ENCODE results near the gene TAX1BP3.

The TAX1BP3 gene

DNA sequence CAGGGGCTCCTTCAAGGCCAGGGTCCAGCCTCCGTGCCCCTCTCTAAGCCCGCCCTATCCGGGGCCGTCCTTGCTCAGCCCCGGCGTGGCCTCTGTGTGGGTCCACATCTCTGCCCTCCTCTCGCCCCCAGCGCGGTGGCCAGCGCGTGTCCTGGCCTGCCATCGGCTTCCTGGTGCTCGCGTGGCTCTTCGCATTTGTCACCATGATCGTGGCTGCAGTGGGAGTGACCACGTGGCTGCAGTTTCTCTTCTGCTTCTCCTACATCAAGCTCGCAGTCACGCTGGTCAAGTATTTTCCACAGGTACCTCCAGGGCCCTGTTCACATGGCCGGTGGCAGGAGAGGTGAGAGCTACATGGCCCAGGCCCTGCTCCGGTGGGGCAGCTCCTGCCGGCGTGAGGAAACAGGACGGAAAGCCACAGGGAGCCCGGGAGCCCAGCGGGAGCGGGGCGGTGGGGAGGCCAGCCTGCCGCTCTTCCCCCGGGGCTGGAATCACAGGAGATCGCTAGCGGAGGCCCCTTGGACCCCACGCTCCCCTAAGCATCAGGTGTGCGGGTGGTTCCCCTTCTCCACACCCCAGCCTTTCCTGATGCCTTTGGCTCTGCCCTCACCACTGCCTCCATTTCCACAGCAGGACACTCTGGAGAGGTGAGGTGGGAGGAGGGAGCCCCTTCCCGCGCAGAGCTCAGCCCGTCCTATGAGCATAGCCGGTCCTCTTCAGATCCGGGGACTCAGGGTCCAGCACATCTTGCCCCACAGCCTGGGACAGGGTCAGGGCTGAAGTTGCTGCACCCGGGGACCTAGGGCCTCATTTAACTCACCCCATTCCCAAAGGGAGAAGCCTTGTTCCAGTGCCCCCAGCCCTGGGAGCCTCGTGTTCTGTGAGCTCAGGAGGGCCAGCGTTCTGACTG is 10.2 kb downstream of the TAX1BP3 start:
- no peak for DNase-seq

- DNase-seq = no peak
Measured at GRCh38 chr17:3657588-3657869, 10.8 kb downstream of the TAX1BP3 start.

DNA sequence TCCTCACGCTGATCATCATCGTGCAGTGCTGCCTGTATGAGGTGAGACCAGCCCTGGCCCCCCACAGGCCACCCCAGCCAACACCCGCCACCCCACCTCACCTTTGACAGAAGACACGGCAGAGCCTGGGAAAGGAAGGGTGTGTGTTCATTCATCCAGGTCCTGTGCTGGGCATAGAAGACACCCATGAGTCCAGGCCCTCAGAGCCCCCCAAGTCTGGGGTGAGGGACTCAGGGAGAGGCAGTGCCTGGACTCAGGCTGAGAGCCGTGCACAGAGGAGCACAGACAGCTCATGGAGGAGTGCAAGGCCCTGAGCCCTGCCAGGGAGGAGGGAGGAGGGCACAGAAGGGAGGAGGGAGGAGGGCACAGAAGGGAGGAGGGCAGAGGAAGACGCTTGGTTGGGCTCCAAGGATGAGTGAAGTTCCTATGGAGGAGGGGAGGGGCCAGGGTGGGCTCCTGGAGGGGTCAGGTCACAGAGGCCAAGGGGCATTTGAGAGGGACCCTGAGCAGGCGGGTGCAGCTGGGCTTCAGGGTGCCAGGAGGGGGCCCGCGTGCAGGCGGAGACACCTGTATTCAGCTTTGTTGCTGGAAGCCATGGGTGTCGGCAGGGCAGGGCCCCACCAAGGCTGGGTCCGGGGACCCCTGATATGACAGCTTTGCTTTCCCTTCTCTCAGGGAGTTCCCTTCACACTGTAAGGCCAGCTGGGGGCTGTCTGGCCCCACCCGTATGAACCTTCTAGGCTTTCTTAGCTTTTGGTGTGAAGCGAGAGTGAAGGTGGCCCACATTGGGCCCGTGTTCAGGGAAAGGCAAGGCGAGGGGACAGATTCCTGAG is 11.4 kb downstream of the TAX1BP3 start:
- no peak for DNase-seq

GRCh38 chr17:3656353-3656752 is 12.0 kb downstream of the TAX1BP3 start:
- no peak for DNase-seq

- DNase-seq = no peak
Measured at GRCh38 chr17:3655766-3656165, 12.6 kb downstream of the TAX1BP3 start.

DNA sequence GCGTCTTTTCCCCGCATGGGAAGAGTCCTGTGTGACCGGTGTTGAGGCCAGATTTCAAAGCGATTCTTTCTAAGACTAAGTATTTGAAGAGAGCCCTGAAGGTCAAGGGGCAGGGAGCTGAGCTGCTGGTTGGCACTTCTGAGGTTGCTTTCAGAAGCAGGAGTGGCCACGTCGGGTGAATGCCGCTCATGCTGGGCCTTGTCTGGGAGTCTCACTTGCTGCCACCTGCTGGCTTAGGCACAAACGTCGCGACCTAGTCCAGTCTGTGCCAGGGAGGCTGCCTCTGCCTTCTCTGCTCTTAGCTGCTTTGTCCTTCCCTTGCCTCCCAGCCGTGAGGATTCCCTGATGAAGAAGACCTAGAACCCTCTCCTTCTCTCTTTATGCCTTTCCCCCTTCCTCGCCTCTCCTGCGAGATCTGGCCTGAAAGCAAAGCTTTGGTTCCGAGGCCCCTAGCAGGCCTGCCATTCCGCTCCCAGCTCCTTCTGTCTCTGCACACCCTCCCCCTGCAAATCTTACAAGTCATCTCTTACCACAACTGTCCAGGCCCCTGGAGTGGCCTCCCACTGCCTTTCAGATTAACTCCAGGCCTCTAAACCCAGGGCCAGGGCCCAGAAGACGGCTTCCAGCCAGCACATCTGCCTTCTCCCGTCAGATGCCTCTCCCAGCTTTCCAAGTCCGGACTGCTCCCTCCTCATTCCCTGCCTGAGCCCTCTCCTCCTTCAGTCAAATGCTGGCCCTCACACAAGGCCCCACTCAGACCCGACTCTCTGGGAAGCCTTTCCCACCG is 20.4 kb downstream of the TAX1BP3 start:
- peak; percentile 52 for DNase-seq

DNA sequence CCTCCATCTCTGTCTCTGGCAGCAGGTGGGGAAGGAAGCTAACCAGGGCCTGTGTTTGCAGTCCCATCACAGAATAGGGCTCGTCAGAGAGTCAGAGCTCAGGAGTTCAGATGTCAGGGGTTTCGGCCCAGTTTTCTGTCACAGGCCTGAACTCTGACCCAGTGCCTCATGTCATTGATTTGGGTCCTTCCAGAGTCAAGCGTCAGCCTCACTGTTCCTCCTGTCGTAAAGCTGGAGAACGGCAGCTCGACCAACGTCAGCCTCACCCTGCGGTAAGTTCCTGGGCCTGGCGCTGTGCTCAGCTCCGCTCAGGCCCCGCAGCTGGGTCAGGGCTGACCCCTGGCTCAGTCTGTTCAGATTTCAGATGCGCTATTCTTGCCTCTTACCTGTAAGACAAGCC is 21.1 kb downstream of the TAX1BP3 start:
- DNase-seq = no peak

DNA sequence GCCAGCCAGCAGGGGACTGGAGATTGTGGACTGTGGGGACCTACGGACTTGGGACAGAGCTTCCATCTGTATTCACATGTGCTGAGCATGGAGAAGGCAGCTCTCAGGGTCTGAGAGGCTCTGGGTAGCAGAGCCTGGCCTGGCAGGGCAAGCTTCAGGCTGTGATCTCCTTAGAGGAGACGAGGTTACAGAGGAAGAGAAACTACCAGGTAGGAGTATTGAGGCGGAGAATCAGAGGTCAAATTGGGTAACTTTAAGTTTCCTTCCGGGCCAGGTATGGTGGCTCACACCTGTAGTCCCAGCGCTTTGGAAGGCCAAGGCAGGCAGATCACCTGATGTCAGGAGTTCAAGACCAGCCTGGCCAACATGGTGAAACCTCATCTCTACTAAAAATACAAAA is 23.1 kb downstream of the TAX1BP3 start:
- DNase-seq = no peak

GRCh38 chr17:3643889-3644349 is 24.5 kb downstream of the TAX1BP3 start:
- DNase-seq = no peak

- DNase-seq = no peak
Measured at GRCh38 chr17:3641717-3642486, 26.5 kb downstream of the TAX1BP3 start.

GRCh38 chr17:3641014-3641413 is 27.4 kb downstream of the TAX1BP3 start:
- DNase-seq = no peak

DNA sequence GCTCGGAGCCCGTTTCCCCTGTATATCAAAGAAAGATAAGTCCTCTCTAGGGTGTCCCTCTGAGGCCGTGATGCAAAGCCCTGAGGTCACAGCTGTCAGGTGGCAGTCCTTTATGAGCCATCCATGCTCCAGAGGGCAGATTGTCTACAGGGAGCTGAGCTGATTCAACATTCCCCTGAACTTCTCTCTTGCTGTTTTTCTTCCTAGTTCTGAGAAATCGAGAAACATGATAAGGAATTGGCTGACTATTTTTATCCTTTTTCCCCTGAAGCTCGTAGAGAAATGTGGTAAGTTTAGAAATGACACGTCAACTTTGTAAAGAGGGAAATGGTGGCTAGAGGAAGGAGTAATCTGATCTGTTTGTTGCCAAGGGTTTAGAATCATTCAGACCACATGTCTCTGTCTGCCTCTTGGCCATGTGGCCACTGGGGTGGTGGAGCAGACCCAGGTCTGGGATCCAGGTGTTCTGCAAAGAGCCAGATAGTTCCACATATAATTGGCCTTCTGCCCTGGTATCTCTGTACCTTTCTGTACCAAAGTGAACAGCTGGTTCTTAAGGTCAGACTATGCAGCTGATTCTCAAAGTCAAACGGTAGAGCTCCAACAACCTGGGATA is 28.3 kb downstream of the TAX1BP3 start:
- DNase-seq = no peak

GRCh38 chr17:3636908-3637373 is 31.4 kb downstream of the TAX1BP3 start:
- DNase-seq = no peak

GRCh38 chr17:3636154-3636907 is 32.0 kb downstream of the TAX1BP3 start, which contains the start of the genes CTNS and SHPK:
TSS of gene CTNS (plus strand) at chr17:3636760. CDS start at chr17:3640207, 3,447 bp downstream.
TSS of gene SHPK (minus strand) at chr17:3636250. CDS start at chr17:3636219, 31 bp downstream.
- DNase-seq = peak; percentile 90

DNA sequence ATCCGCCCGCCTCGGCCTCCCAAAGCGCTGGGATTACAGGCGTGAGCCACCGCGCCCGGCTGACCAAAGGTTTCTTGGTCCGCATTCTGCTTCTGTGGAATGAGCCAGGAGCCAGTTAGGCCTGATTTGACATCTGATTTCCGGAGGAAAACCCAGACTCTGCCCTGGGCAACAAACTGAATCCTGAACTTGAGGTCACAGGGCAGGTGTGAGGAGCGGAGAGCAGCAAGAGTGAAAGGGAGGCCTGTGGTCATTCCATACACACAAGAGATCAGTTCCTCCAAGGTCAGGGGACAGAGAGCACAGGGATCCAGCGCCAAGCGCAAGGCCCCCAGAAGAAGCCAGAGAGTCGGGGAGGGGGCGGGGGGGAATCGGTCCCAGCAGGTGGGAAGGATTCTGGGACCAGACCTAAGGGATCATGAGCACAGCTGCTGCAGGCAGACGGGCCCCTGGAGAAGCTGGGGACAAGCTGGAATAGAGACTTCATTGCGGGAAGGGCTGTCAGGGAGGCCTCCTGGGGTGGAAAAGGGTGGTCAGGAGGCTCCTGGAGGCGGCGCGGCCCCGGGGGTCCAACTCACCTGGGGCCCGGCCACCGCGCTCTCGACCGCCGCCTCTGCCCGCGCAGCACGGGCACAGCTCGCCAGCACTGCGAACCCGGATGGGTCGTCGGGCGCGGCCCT is 32.8 kb downstream of the TAX1BP3 start:
- DNase-seq = no peak

DNA sequence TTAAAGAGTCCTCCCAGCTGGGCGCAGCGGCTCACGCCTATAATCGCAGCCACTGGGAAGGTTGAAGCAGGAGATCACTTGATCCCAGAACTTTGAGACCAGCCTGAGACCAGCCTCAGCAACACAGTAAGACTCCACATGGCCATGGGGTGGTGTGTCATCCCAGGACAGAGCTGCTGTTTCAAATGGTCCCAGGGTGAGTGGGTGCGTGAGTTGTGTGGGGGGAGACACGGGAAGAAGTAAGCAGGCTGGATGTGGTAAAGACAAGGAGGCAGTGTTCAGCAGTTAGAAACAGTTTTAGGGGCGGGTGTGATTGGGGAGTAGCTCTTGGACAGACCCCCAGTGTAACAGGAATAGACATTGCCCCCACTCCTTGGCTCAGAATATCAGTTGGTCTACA is 36.1 kb downstream of the TAX1BP3 start:
- DNase-seq = no peak

DNA sequence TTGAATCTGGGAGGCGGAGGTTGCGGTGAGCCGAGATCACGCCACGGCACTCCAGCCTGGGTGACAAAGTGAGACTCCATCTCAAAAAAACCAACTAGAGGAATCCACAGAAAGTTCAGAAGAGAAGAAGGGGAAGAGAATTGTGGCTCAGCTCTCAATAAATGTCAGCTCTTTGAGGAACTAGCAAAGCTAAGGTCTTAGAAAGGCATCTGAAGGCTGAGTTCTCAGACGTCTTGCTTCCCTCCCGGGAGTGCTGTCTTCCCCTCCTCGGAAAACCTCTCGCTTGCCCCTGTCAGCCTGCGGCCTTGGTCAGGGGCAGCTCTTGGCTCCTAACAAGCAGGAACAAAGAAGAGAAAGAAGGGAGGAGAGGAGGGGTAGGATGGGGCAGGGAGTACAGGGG is 37.6 kb downstream of the TAX1BP3 start:
- no peak for DNase-seq

- no peak for DNase-seq
Measured at GRCh38 chr17:3627769-3628167, 40.6 kb downstream of the TAX1BP3 start.

GRCh38 chr17:3626831-3627768 is 41.3 kb downstream of the TAX1BP3 start:
- DNase-seq = no peak

Measured in NCI-H1694 treated with DMSO at 0.1 percent for 48 hours (cell line).